Activated CD4-positive, alpha-beta T cell treated with anti-CD3 and anti-CD28 coated beads, Interleukin-2, amount 50 U/mL, for 4 hours (primary cell): ENCODE results near the gene CDC6.

ENCODE experiments used
- DNase-seq, 2 experiments: peaks; one replicate each; pipeline ENCODE4 v3.0.0-alpha.2; 2020

CDC6 gene

GRCh38 chr17:40341808-40342503 lies 54.3 kb downstream of the CDC6 start:
- DNase-seq = no peak

GRCh38 chr17:40342504-40343218 lies 55.0 kb downstream of the CDC6 start:
- DNase-seq = no peak

DNA sequence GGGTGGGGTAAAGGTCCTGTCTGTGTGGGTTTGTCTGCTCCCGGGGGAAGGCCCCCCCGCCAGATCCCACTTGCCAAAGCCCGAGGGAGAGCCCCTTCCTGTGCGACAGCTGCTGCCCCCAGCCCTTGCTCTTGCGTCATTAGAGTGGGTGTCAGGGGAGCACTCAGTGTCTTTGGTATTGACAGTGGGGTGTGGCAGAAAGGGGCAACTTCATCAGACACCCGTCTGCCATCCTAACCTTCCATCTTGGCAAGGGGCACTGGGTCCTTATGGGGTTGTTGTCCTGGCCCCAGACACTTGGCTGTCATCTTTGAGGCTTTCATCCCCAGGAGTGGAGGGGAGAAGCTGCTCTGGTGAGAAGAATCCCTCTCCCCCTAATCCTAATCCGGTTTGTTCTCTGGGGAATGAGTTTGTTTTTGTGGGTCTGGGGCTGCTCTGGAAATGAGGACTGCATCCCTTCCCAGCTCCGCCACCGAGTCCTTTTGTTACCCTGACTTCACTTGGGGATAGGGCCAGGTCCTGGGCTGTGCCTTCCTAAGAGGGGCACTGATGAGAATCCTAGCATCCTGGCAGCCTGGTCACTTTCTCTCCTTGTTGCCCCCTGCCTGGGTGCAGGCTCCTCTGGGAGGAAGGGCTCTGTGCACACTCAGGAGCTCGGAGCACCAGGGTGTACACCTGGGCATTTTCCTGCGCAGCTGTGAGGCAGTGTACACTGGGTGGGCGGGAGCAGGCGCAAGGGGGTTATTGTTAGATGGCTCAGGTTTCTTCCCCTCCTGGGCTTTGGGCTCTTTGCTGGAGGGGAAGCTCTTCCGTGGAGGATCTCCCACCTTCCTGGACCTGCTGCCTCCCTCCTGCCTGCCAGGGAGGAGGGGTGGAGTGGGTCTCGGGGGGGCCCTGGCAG lies 55.8 kb downstream of the CDC6 start:
- DNase-seq = no peak

- DNase-seq = no peak
Measured at GRCh38 chr17:40344421-40345160, 56.9 kb downstream of the CDC6 start.

DNA sequence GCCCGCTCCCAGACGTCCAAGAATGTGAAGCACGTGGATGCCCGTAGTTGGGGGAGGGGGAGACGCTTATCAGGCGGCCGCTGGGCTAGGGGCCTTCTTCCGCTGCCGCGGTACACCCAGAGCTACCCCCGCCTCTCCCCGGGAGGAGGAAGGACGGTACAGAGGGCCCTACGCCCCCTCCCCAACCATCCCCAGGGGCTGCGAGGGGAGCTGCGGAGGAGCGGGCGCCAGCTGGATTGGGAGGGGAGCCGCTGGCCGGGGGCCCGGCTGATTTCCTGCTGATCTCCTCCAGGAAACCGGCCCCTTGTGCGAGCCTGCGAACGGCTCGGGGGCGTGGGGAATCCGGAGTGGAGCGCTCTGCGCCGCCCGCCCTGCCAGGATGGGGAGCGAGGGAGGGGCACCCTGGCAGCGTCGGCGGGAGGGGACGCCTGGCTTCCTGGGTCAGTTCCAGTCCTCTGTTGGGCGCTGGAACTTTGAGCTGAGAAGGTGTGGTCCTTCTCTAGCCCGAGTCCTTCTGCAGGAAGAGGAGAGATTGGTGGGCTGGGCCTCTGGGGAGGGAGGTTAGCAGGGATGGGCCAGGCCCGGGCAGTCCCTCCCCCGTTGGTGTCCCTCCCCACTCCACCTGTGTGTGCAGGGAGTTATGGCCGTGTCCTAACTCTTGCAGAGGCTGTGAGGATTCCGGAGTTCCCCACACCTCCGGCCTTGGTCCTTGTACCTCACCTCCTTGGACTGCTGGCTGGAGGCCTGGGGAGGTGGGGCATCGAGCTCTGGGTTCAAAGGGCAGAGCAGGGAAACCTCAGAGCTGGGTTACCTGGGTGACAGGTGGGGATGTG lies 57.7 kb downstream of the CDC6 start:
- no peak for DNase-seq

DNA sequence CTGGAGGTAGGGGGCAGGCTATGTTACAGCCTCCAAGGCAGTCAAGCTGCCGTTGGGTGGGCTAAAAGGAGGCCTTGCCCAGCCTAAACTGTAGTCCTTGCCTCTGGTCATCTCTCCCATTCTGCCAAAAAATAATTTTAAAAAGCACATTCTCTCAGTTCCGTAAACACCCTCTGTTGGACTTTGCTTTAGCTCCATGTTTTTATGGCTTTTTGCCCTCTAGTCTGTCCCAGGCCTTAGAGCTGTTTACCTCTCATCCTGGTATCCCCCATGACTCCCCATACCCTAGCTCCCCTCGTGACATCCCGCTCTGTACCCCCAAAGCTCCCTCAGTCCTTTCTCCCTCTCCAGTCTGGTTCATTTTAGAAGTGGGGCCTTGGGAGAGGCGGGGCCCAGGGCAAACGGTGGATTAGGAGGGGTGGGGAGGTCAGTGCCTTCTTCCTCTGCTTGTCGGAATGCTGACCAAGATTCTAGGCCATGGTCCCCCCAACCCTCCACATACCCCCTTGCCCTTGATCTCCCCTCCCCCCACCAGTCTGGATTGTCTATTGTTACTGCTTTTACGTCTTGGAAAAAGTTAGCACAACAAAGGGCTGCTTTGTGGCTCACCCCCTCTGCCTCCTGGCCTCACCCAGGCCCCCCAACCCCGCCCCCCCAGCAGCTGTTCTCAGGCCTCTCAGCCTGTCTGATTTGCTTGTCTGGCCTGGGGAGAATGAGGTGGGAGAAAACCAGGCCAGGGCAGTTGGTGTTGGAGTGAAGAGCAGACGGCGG lies 58.5 kb downstream of the CDC6 start:
- DNase-seq = no peak

DNA sequence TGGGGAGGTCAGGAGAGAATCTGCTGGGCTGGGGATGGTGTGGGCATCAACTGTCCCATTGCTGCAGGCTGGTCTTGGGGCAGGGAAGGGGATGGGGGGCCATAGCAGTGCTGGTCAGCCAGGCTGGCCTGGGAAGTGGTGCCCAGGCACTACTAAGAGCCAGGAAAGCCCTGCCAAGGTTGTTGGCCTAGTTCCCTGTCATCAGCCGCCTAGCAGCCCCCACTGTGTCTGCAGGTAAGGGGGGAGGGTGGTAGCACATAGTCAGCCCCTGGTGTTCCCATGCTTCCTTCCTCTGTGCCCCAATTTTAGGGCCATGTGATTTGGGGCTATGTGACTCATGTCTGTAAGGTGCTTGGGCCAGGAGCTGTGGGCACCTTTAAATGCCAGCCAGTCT lies 59.1 kb downstream of the CDC6 start:
- DNase-seq = no peak

GRCh38 chr17:40347319-40348135 lies 59.8 kb downstream of the CDC6 start:
- no peak for DNase-seq

GRCh38 chr17:40348136-40348504 lies 60.4 kb downstream of the CDC6 start:
- no peak for DNase-seq

DNA sequence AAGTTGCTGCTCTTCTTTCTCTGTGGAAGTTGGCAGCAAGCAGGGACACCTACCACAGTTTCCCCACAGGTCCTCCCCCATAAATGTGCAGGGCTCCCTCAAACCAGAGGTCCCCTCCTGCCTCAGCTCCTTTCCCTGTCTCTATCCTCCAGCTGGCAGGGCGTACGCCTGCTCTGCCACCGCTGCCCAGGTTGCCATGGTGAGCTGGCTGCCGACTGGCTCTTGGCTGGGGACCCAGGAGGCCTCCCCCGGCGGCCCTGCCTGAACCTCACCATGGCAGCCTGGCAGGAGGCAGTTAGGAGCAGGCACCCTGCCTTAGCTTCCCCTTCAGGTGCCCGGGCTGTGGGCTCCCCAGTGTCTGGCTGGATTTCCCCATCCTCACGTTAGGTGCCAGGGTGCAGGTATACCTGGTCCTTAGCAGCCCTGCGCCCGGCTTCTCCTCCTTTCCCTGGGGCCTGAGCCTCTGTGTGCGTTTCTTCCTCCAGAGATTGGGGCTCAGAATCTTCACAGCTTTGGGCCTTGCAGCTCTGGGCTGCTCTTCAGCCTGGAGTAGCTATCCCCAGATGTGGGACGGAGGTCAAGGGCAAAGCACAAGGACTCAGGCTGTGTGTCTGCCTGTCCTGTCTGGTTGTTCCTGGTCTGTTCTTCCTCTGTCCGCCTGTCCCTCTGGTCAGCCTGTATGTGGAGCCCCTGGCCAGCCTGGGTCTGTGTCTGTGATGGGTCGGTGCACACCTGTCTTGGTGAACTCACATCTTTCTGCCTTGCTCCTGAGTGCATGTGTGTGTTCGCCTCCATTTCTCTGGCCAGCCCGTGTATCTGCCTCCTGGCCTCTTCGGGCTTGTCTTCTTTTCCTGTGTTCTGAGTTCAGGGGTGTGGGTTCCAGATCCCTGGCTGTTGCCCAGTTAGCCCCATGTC lies 61.1 kb downstream of the CDC6 start:
- DNase-seq = no peak

GRCh38 chr17:40349477-40349894 lies 61.8 kb downstream of the CDC6 start:
- no peak for DNase-seq

GRCh38 chr17:40349895-40350688 lies 62.4 kb downstream of the CDC6 start:
- no peak for DNase-seq

GRCh38 chr17:40350689-40351358 lies 63.1 kb downstream of the CDC6 start:
- DNase-seq = no peak

DNA sequence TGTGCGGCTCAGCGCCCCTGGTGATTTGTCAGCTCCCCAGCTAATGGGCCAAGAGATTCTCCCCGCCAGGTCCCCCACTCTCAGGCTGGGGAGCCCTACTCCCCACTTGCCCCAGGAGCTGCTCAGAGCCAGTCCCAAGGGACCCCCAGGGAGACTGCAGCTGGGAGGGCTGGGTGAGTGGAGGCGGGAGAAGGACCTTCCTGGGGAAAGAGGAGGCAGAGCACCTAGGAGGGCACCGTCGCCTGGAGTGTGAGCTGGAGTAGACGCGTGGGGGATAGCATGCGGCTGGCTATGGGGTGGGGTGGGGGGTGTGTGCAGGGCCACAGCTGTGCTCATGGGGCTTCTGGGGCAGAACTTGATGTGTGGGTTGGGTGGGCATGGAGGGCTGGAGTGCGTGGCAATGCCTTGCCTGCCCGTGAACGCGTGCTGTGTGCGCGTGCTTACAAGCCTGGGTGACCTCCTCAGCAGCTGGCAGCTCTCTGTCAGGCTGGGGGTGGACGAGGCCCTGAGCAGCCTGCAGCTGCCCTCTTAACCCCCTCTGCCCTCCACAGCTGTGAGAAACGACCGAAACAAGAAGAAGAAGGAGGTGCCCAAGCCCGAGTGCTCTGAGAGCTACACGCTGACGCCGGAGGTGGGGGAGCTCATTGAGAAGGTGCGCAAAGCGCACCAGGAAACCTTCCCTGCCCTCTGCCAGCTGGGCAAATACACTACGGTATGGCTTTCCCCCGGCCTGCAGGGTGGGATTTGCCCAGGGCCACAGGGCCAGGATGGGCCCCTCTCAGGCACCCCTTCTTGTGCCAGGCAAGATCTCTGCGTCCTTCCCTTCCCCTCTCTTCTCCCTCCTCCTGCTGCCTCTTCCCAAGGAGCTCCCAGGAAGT lies 63.9 kb downstream of the CDC6 start:
- DNase-seq = no peak

DNA sequence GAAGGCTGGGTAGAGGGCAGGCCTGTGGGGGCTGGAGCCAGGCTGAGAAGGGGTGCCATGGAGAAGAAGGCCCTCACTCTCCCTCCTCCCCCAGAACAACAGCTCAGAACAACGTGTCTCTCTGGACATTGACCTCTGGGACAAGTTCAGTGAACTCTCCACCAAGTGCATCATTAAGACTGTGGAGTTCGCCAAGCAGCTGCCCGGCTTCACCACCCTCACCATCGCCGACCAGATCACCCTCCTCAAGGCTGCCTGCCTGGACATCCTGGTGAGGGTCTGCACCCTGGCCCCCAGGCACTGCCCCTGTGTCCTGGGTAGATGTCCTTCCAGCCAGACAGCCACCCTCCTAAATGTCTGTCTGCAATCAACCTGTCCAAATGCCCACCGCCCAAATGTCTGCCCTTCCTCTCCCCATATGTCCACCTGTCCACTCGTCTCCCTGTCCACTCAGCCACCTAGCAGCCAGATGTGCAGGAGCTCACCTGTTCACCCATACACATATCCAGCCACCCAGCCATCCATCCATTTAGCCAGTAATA lies 64.6 kb downstream of the CDC6 start:
- DNase-seq = no peak

GRCh38 chr17:40352779-40353394 lies 65.2 kb downstream of the CDC6 start:
- no peak for DNase-seq
